HG03175 (cell line): ENCODE measurements around the gene RHOT1.
"Not testable (repeated sequence)": the region's sequence is repeated elsewhere in the genome, so short reads cannot be mapped to it uniquely, and the experiment has no call there.

Experiments used
- ATAC-seq: cut with Tn5 transposase; IDR thresholded peaks from one replicate; pipeline ENCODE4 v1.9.1; 2021; ENCODE audit warnings: mild to moderate bottlenecking, moderate library complexity; ENCODE audit not compliant: unreplicated experiment

The RHOT1 gene

DNA sequence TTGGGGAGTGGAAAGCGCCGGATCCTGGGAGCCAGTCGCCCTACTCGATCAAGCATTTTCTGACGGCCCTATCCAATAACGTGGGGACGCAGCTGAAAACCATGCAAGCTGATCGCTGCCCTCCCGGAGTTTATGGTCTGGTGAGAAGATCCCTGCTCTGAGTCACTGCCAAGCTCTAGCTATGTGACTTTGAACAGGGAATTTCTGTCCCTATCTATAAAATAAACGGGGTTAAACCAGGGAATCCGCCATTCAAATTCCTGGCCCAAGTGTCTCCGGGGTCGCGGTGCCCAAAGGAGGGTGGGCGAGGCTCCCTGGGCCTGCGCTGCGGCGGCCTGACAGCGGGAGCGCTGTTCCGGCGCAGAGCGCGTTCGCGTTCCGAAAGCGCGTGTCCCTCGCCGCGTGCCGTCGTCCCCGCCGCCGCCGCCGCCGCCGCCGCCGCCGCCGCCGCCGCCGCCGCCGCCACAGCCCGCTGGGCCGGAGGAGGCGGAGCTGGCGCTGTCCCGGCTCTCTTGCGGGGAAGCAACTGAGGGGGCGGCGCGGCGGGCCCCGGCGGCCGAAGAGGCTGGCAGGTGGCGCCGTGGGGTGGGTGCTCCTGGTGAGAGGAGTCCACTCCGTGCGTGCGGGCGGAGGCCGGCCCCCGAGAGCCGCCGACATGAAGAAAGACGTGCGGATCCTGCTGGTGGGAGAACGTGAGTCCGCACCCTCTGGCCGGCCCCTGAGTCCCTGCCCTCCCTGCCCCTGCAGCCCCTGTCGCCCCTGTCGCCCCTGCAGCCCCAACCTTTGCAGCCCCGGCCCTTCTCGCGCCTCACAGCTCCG lies at the start of gene RHOT1:
RHOT1 (plus strand) TSS at position 465 of the 819 bp plus-strand sequence; CDS start at position 656, 191 bp downstream.
- peak; percentile 73 for ATAC-seq

- no peak for ATAC-seq
Measured at GRCh38 chr17:32099686-32100085, 42.6 kb upstream of the RHOT1 start.

- ATAC-seq = not testable (repeated sequence)
Measured at GRCh38 chr17:32100323-32100722, 42.0 kb upstream of the RHOT1 start.

DNA sequence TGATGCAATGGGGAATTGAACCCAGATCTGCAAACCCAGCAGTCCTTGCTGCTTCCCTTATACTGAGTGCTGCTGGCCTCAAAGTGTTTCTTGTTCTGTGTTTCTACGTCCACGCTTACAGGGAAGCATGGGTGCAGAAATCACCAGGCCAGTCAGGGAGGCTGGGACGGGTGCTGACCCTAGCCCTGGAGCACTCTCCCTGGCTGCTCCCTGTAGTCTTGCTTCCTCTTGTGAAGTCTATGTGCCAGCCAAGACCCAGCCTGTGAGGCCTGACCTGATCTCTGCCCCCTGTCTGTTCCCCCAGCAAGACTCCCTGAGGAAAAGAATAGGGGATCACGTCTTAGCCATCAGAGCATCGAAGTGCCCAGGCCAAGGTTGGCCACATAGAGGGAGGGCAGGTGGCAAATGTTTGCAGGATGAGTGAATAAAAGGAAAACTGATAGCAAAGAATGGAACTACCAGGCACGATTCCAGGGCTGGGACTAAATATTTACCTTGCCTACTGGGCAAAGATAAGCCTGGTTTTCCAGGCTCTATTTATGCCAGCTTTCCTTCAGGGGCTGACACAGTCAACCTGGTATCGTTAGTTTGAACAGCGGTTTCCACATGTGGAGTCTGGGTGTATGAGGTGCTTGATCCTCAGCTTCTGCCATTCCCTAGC lies 41.2 kb upstream of the RHOT1 start:
- ATAC-seq = no peak

GRCh38 chr17:32102172-32102571 lies 40.1 kb upstream of the RHOT1 start:
- no peak for ATAC-seq

- no peak for ATAC-seq
Measured at GRCh38 chr17:32102646-32103186, 39.6 kb upstream of the RHOT1 start.

- no peak for ATAC-seq
Measured at GRCh38 chr17:32103476-32104113, 38.7 kb upstream of the RHOT1 start.

- ATAC-seq = no peak
Measured at GRCh38 chr17:32104158-32104557, 38.1 kb upstream of the RHOT1 start.

- not testable (repeated sequence) for ATAC-seq
Measured at GRCh38 chr17:32106471-32106981, 35.8 kb upstream of the RHOT1 start.

DNA sequence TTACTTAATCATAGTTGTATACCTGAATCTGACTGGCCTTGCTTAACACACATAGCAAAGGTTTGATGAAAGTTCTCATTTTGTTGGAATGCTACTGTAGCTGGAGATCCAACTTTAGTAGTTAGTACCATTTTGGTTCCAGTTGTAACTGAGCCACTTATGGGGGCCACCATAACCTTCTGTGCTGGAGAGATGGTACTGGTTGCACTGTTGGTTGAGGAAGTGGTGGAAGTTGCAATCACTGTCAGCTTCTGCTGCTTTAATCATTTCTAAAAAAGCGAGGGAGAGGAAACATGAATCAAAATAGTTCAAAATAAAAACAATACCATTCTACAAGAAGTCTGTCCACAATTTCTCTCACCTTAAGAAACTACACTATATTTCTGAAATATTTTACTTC lies 35.1 kb upstream of the RHOT1 start:
- not testable (repeated sequence) for ATAC-seq

- no peak for ATAC-seq
Measured at GRCh38 chr17:32110596-32110995, 31.7 kb upstream of the RHOT1 start.

DNA sequence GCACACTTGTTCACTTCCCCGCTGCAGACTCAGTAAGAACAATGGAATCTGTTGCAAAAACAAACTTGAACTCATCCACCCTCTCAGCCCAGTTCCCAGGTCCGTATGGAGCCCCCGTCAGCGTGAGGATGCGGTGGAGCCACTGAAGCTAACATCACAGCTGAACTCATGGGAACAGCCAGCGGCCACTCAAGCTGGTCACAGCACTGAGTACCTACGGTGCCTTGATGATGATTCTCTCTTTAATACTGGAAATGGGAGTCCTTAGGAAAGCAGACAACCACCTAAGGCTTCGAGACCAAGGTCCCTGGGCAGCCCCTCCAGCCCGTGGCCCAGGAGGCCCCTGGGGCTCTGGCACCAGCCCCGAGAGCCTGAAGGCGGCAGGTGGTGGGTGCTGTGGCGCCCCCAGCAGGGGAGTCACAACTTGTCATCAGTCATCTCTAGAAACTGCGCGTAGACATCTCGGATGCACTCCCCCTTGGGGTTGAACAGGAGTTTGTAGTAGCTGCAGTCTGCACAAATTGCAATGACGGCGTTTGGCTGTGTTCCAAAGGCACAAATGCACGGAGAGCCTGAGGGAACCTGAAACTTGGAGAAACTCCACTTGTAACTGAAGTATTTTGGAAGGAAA lies 31.0 kb upstream of the RHOT1 start:
- ATAC-seq = no peak

- no peak for ATAC-seq
Measured at GRCh38 chr17:32112416-32112815, 29.9 kb upstream of the RHOT1 start.

DNA sequence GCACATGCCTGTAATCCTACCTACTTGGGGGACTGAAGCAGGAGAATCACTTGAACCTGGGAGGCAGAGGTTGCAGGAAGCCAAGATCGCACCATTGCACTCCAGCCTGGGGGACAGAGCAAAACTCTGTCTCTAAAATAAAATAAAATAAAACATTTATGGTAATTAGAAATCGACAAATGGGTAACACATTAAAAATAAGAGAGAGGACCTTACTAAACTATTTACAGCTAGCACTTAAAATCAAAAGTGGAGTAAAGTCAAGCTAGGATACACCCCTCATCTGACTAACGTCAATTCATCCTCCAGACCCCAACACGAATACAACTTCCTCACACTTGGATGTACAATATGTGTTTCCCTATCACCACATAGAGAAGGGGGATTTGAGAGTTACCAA lies 27.8 kb upstream of the RHOT1 start:
- no peak for ATAC-seq

DNA sequence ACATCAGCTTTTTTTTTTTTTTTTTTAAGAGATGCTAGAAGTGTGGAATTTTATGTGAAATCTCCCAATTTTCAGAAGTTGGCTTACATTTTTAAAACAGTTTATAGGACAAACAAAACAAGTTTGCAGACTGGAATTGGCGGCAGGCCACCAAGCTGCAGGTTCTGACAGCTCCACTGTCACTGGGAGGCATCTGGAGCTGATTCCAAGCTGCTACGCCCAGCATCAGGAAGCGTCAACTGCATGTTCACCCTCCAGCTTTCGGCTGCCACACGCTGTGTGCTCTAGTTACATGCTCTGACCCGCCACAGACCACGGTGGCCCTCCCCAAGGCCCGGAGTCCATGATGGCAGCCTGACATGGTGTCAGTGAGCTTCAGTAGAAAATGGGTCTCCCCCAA lies 26.8 kb upstream of the RHOT1 start:
- not testable (repeated sequence) for ATAC-seq

DNA sequence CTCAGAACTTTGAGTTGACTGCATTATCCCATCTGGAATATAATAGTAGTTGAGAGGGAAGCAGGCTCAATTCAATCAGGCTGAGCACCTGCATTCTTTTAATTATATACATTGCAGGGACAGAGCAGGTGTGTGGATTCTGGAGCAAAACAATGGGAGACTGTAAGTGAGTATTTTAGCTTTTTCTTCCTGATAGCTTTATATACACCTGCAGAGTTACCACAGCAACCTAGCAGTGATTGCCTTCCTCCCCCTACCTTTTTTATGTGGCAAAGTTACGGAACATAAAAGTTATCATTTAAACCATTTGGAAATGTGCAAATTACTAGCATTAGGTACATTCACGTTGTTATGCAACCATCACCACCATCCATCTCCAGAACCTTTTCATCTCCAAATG lies 25.4 kb upstream of the RHOT1 start:
- ATAC-seq = no peak

GRCh38 chr17:32117399-32117798 lies 24.9 kb upstream of the RHOT1 start:
- ATAC-seq = no peak

- ATAC-seq = not testable (repeated sequence)
Measured at GRCh38 chr17:32118088-32118487, 24.2 kb upstream of the RHOT1 start.

GRCh38 chr17:32118835-32119234 lies 23.5 kb upstream of the RHOT1 start:
- no peak for ATAC-seq

DNA sequence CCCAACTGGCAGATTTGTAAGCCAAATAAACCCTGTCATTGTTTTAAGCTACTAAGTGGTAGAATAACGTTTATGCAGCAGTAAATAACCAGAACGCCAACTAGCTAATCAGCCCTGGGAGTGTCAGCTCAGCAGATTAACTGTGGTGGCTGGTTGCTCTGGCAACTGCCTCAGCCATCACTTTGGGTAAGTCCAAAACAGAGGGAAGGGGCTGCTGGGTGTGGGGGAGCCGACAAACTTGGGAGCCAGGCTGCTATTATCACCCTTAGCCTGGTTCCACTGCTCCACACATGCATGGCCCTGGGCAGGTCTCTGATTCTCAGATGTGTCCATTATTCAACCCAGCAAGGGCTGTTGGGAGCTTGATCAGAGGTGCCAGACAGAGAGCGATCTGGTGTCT lies 22.2 kb upstream of the RHOT1 start:
- no peak for ATAC-seq

GRCh38 chr17:32120716-32121115 lies 21.6 kb upstream of the RHOT1 start:
- no peak for ATAC-seq
